ENCODE measurements around the gene RIT2. TPM values are rescaled to one million over a fixed set of nuclear protein-coding genes. Genes with fewer than 3 reads are reported as not detected.

The RIT2 gene
- total RNA-seq, 4 donors from 2014 or later: not detected

DNA sequence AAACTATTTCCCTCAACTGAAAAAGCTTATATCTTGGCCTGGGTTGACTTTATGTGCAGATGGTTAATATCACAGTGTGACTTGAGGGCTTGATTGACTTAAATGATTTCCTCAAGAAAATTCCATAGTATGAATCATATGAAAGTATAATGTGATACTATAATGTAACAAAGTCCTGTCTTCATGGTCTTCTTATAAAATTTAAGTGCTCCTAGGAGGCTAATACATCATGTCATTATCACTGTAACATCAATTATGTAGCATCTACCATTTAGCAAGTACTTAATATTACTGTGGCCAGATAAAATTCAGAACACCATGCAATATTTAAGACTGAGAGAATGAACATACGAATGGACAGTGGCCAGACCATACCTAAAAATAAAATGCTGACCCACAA, 276.1 kb downstream of the RIT2 start:
- no peak for DNase-seq (ENCODE audit: low spot score)
- no peak for ATAC-seq (ENCODE audit: low FRiP score)
- no peak for TF ChIP-seq CTCF (IDR thresholded peaks at IDR 0.05)

DNA sequence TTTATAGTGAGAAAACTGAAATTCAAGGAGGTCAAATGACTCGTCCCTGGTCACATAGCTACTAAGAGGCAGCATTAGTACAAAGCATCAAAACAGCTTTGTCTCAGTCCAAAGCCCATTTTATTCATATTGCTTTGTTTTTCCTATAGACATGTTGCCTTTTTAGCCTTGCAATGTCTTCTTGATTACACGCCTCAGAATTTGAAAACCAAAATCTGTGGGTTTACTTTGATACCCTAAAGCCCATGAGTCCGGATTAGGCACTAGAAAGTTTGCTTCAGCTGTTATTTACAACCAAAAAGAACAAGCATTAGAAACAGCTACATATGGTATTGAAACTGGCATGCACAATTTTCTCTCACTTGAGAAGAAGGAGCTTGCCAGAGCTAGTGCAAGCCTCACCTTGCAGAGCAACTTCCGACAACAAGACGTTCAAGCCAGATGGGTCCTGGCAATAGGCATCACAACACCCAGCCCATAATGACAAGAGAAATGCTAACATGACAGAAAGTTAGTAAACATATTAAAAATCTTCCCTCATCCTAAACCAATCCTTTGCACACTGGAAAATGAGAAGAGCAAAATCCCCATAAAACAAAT, 276.8 kb downstream of the RIT2 start:
- no peak for TF ChIP-seq CTCF (IDR thresholded peaks at IDR 0.05)
- ATAC-seq (ENCODE audit: low FRiP score) (no peak), DNase-seq (ENCODE audit: low spot score) (no peak)

- DNase-seq (ENCODE audit: low spot score): no peak
- ATAC-seq (ENCODE audit: low FRiP score): no peak
- TF ChIP-seq CTCF (IDR thresholded peaks at IDR 0.05): no peak
Observed at GRCh38 chr18:42830936-42831335, 284.5 kb downstream of the RIT2 start.

DNA sequence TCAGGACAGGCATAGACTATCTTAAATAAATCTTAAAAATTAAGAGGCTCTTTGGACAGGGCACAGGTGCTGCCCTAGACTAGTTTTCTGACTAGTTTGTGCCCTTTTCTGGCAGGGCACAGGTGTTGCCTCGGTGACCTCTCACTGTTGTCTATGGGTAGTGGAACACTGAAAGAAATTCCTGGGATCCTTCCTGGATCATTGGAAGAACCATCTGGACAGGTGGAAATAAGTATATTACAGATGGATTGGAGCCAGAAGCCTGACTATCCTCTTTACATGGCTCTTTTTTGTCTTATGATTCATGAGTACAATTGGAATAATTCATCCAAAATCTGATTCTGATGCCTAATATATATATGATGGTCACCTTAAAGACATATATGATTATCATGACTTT, 286.6 kb downstream of the RIT2 start:
- ATAC-seq (ENCODE audit: low FRiP score): no peak
- no peak for TF ChIP-seq CTCF (IDR thresholded peaks at IDR 0.05)
- no peak for DNase-seq (ENCODE audit: low spot score)

DNA sequence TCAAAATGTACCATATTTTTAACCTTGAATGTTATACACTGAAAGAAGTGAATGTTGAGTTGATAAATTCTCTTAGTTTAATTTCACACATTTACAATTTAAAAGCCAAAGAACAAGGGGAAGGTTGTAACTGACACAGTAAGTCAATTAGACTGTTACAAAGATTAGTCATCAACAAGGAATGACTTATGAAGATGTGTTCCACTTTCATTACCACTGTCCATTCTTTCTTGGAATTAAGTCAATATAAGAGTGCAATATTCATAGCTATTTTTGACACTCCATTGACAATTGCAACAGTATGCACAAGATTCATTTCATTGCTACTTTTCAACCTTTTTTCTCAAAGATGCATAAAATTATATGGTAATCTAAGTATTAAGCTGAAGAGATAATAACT, 291.3 kb downstream of the RIT2 start:
- DNase-seq (ENCODE audit: low spot score): no peak
- ATAC-seq (ENCODE audit: low FRiP score): no peak
- TF ChIP-seq CTCF (IDR thresholded peaks at IDR 0.05): no peak

- no peak for TF ChIP-seq CTCF (IDR thresholded peaks at IDR 0.05)
- DNase-seq (ENCODE audit: low spot score): no peak
- ATAC-seq (ENCODE audit: low FRiP score): no peak
Observed at GRCh38 chr18:42822711-42823110, 292.8 kb downstream of the RIT2 start.

DNA sequence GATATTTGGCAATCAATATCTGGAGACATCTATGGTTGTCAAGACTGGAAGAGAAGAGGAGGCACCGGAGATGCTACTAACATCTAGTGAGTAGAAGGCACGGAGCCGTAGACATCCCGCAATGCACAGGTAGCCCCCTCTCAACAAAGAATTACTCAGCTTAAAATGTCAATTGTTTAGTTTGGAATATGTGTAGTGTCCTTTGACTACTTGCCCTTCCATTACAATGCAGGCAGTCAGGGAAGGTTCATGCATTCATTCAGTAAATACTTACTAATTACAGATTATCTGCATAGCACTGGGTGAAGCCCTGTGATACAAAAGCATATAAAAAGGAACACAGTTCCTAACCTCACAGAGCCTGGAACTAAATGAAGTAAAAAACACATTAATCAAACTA, 294.0 kb downstream of the RIT2 start:
- TF ChIP-seq CTCF (IDR thresholded peaks at IDR 0.05): no peak

More for the DNA sequence above, 294.0 kb downstream of the RIT2 start:
- ATAC-seq (ENCODE audit: low FRiP score) (no peak), DNase-seq (ENCODE audit: low spot score) (no peak)
